ENCODE results near the gene AGPAT3.

AGPAT3 gene

DNA sequence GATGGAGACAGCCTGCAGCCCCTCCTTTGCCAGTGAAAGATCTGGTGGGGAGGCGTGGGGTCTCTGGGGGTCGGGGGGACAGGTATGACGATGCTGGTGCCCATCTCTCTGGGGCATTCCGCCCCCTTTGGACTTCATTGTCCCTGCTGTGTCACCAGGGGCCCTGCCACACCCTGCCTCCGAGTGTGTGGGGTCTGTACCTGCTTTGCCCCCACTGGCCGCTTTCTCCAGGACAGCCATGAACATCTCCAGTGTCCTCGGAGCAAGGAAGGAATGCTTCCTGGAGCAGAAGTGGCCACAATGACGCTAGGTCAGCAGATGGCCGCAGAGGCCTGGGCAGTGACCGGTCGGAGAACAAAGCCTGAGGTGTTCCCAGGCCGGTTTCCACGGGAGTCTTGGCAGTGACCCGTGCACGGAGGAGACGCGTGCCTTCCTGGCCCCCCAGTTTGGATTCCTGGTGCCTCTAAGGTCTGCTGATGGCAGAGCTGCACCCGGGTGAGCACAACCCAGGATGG lies 128.5 kb downstream of the AGPAT3 start:
- no peak for DNase-seq (ENCODE audit: low read depth in 3 of 3)

- no peak for DNase-seq (ENCODE audit: low read depth in 3 of 3)
Observed at GRCh38 chr21:43994085-43994484, 129.1 kb downstream of the AGPAT3 start.

GRCh38 chr21:43994646-43995045 lies 129.6 kb downstream of the AGPAT3 start:
- DNase-seq (ENCODE audit: low read depth in 3 of 3): no peak

DNA sequence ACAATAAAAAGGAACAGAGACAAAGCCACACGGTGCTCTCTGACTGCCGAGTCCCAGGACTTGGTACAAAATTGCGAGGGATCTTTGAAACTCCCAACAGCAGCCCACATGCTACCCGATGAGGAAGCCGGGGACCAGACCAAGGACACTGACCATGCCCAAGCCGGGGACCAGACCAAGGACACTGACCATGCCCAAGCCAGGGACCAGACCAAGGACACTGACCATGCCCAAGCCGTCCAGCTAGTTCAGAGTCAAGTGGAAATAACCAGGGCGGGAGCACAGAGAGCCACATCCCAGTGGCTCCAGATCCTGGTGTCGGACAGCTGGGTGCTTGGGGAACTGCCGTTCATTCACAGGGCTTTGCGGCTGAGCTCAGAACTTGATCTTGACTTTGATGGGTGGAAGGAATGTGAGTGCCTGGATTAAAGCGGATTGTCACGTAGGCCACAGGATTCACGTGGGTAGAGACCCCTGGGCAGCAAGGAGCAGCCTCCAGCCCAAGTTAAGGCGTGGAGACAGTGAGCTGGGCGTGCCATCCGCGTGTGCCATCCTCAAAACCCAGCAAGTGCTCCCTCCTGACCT lies 130.6 kb downstream of the AGPAT3 start:
- no peak for DNase-seq (ENCODE audit: low read depth in 3 of 3)

DNA sequence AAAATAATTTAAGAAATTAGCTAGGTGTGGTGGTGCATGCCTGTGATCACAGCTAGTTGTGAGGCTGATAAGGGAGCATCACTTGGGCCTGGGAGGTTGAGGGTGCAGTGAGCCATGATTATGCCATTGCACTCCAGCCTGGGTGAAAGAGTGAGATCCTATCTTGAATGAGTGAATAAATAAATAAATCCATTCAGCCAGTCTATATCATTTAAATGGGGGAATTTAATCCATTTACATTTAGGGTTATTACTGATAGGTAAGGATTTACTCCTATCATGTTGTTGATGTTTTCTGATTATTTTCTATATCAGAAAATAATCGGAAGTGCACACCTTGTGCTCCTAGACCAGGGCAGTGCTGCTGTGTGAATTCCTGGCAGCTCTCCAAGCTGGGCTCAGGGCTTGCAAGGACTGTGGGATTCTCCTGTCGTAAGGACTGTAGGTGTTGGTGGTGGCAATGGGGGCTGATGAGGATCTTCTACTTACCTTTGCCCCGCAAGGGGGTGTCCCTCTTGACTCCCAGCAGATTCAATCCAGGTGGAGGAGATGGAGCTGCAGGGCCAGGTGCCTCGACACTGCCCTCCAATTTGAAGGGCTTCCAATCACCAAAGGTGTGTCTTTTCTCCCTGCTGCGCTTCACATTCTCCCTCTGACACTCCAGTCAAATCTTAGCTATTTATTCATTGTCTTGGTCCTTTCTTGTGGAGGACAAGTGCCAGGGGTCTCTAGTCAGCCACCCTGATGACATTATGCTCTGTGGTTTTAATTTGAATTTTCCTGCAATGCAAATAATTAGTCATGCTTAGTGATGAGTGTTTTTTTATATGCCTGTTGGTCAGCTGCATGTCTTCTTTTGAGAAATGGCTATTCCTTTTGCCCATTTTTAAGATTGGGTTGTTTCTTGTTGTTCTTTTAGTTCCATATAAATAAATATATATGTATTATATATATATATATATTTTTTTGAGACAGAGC lies 133.0 kb downstream of the AGPAT3 start:
- DNase-seq (ENCODE audit: low read depth in 3 of 3): no peak

GRCh38 chr21:44000360-44000759 lies 135.3 kb downstream of the AGPAT3 start:
- no peak for DNase-seq (ENCODE audit: low read depth in 3 of 3)

DNA sequence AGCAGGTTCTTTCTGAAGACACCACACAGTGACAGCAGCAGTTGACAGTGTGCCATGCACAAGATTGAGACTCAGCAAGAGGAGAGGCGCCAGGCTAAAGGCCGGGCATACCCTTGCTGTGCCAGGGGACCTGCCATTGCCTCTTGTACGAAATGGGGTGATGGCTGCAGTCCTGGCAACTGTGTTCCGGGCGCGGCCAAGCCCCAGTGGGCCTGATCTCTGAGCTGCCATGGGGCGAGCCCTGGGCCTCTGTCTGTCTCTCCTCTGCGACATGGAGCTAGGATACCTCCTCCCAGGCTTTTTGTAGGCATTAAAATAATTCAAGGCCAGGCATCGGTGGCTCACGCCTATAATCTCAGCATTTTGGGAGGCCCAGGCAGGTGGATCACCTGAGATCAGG lies 137.5 kb downstream of the AGPAT3 start:
- no peak for DNase-seq (ENCODE audit: low read depth in 3 of 3)

GRCh38 chr21:44003307-44003966 lies 138.4 kb downstream of the AGPAT3 start:
- no peak for DNase-seq (ENCODE audit: low read depth in 3 of 3)

DNA sequence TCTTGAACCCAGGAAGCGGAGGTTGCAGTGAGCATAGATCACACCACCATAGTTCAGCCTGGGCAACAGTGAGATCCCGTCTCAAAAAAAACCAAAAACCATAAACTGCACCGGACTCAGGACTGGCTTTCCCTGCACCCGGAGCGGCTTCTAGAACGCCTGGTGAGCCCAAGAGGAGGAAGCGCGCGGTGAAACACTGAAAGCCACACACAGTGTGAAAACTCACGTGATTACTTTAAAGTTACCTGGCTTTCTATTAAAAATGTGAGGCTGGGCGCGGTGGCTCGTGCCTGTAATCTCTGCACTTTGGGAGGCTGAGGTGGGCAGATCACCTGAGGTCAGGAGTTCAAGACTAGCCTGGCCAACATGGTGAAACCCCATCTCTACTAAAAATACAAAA lies 140.0 kb downstream of the AGPAT3 start:
- no peak for DNase-seq (ENCODE audit: low read depth in 3 of 3)

DNA sequence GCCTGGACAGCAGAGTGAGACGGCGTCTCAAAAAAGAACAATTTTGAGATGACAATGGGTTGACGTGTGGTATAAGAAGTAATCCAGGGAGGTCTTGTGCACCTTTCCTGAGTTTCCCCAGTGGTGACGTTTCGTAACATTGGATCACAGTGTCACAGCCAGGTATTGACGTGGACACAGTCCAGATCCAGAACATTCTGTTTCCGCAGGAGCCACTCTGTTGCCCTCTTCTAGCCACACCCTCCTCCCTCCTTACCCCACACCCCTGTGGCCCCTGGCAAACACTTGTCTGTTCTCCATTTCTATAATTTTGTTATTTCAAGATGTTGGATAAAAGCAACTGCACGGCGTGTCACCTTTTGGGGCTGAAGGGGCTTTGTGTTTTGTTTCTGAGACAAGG lies 140.6 kb downstream of the AGPAT3 start:
- no peak for DNase-seq (ENCODE audit: low read depth in 3 of 3)

DNA sequence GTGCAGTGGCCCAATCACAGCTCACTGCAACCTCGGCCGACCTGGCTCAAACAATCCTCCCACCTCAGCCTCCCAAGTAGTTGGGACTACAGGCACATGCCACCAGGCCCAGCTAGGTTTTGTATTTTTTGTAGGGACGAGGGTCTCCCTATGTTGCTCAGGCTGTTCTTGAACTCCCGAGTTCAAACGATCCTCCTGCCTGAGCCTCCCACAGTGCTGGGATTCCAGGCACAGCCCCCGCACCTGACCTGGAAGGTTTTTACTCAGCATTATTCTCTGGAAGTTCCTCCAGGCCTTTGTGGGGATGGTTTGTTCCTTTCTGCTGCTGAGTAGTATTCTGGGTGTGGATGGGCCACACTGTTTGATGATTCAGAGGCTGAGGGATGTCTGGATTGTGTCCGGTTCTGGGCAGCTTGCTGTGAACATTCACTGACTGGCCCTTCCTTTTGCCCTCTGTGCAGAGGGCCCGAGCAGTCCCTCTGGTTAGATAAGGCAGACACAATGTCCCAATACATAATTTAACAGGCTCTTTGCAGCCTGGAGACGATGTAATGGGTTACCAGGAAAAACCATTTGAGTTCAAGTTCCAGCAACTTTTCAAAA lies 141.1 kb downstream of the AGPAT3 start:
- DNase-seq (ENCODE audit: low read depth in 3 of 3): no peak

- no peak for DNase-seq (ENCODE audit: low read depth in 3 of 3)
Observed at GRCh38 chr21:44006656-44007055, 141.6 kb downstream of the AGPAT3 start.

DNA sequence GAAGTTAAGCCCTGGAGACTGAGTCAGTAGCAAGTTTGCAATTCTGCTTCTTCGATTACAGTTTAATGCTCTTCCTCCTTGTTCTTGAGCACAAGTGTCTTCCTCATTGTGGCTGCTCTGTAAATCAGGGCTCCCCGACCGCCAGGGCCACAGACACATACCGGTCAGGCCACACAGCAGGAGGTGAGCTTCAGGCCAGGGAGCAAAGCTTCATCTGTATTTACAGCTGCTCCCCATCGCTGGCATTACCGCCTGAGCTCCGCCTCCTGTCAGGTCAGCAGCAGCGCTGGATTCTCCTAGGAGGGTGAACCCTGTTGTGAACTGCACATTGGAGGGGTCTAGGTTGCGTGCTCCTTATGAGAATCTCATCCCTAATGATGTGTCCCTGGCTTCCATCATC lies 145.4 kb downstream of the AGPAT3 start:
- DNase-seq (ENCODE audit: low read depth in 3 of 3): no peak

DNA sequence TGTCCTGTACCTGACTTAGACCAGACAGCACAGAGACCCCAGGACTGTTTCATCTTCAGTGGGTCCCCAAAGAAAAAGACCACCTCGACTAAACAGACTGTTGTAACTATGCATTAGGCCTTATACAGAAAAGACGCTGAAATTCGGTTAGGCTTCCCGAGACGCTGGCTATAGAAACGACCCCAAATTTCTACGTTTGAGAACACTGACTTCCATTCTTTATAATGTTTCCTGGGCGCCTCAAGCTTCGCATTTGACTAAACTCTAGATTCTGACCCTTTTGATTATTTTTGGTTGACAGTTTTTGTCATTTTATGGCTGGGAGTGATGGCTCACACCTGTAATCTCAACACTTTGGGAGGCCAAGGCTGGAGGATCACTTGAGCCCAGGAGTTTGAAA lies 146.1 kb downstream of the AGPAT3 start:
- DNase-seq (ENCODE audit: low read depth in 3 of 3): no peak

- peak; percentile 48 to 72 (median 55) for DNase-seq (ENCODE audit: low read depth in 3 of 3)
Observed at GRCh38 chr21:44011579-44012473, 146.8 kb downstream of the AGPAT3 start, which contains the start of gene TRAPPC10. TRAPPC10 (plus strand) TSS chr21:44012309; CDS start chr21:44012494, 185 bp downstream.

DNA sequence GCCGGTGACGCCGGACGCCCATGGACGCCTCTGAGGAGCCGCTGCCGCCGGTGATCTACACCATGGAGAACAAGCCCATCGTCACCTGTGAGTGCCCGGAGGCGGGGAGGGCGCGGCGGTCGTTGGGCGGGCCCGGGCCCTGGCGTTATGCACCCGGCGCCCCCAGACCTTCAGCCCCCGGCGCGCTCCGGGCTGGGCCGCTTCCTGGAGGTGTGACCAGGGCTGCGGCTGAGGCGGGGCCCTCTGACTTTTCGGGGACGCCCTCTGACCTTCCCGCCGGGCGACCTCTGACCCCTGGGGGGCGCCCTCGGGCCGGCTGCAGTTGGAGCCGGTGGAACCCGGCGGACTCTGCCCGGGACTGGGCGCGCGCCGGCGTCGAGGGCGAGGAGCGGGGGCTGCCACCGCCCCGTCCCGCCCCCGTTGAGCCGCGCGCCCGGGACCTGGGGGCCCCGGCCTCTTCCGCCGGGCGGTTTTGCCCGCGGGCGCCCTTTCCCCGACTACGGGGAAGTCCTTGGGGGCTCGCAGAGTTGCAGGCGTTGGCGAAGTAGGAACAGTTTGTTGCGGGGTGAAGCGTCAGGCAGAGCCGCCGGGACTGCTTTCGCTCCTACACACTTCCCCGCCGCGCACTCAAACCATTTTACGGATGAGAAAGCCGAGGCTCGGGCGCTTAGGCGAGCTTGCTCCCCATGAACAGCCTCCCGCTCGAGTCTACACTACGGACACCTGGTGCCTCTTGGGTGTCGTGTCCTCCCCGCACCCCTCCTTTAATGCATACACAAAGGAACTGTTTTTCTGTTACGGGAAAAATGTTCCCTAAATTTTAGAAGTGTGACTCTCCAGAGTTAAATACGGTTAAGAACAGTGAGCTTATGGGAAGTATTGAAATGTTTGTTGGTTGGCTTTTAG lies 147.7 kb downstream of the AGPAT3 start:
- peak; percentile 69 to 74 (median 70) for DNase-seq (ENCODE audit: low read depth in 3 of 3)

DNA sequence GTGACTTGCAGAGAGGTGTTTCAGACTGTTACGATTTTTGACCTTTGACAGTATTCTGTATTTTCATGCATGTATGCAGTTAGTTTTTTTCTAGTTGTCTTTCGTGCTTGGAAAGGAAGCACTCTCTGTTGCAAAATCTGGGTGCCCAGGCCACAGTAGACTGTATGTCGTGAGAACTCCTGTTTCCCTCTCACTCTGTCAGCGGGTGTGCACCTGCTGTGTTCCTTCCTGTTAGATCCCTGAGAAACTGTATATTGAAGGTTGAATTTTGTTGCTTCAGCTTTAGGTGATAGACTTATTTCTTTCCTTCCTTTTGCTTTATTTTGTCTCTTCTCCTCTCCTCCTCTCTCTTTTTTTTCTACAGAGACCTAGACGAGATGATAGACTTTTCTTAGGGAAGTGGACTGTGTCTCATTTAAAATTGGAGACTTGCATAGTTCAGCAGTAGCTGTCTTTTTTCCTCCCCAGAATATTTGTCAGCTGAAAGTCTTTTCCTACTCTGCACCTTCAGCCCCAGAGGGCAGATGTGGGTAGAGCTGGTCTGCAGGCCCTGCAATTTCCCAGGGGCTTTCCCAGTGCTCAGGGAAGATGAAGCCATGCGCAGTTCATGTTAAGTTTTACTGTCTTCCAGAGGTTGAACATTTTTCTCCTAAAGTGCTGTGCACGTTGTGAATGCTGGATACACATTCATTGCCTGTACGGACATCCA lies 148.5 kb downstream of the AGPAT3 start:
- DNase-seq (ENCODE audit: low read depth in 3 of 3): no peak

DNA sequence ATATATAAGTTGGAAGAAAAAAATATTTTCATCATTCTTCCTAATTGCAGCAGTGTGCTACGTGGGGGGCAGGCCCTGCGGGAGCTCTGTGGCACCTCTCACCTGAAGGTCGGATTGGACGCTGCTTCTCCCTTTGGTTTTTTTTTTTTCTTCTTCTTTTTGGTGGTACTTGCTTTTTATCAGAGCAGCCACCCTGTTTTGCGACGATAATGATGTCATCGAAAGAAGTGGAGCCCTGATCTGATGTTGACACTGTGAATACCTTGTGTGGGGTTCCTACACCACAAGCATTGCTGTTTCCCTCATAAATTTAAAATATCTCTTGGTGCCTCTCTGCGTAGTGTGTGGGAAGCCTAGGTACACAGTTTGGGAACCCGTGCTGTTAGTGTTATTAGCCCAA lies 152.6 kb downstream of the AGPAT3 start:
- no peak for DNase-seq (ENCODE audit: low read depth in 3 of 3)

DNA sequence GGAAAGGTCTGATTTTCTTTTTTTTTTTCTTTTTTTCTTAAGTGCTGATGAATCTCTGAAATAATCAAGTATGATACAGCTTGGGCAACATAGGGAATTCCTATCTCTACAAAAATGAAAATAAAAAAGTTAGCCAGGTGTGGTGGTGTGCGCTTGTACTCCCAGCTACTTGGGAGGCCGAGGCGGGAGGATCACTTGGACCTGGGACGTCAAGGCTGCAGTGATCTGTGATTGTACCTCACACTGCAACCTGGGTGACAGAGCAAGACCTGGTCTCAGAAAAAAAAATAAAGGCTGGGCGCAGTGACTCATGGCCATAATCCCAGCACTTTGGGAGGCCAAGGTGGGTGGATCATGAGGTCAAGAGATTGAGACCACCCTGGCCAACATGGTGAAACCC lies 153.1 kb downstream of the AGPAT3 start:
- DNase-seq (ENCODE audit: low read depth in 3 of 3): no peak
